Smooth muscle cell (in vitro differentiated cells): ENCODE results near the gene S100A1. TPM values are rescaled to one million over a fixed set of nuclear protein-coding genes. Genes with fewer than 3 reads are reported as not detected.

Source experiments
- DNase-seq: peaks from one replicate; lab custom pipeline; 2025; ENCODE audit not compliant: unreplicated experiment; lab: John Stamatoyannopoulos, UW
- H2AFZ ChIP-seq: fragments of 200-600 bp; sonication (generic); 2 replicates; pipeline ENCODE4 v1.6.0; 2016; ENCODE audit warnings: antibody characterized with exemption, low read depth, mild to moderate bottlenecking
- H3F3A ChIP-seq: fragments of 200-600 bp; sonication (generic); 2 replicates; pipeline ENCODE4 v1.6.0; 2017; ENCODE audit warnings: antibody characterized with exemption, low read depth
- H3K27ac ChIP-seq: fragments of 200-600 bp; sonication (generic); 2 replicates; pipeline ENCODE4 v1.5.1; 2016; ENCODE audit warnings: low read depth, mild to moderate bottlenecking
- H3K27me3 ChIP-seq: fragments of 200-600 bp; sonication (generic); 2 replicates; pipeline ENCODE4 v1.6.1; 2016; ENCODE audit warnings: low read depth, mild to moderate bottlenecking
- H3K36me3 ChIP-seq: fragments of 200-600 bp; sonication (generic); 2 replicates; pipeline ENCODE4 v1.5.1; 2016; ENCODE audit warnings: low read depth
- H3K4me1 ChIP-seq: fragments of 200-600 bp; sonication (generic); 2 replicates; pipeline ENCODE4 v1.5.1; 2016; ENCODE audit warnings: low read depth
- H3K4me2 ChIP-seq: fragments of 200-600 bp; sonication (generic); 2 replicates; pipeline ENCODE4 v1.6.0; 2016; ENCODE audit warnings: mild to moderate bottlenecking
- H3K4me3 ChIP-seq: fragments of 200-600 bp; sonication (generic); 2 replicates; pipeline ENCODE4 v1.5.1; 2016; ENCODE audit warnings: mild to moderate bottlenecking
- H3K79me2 ChIP-seq: fragments of 200-600 bp; sonication (generic); 2 replicates; pipeline ENCODE4 v1.6.0; 2016; ENCODE audit warnings: low read depth, mild to moderate bottlenecking
- H3K9ac ChIP-seq: fragments of 200-600 bp; sonication (generic); 2 replicates; pipeline ENCODE4 v1.6.0; 2016; ENCODE audit warnings: low read depth
- H3K9me3 ChIP-seq: fragments of 200-600 bp; sonication (generic); replicated peaks from 2 replicates; pipeline ENCODE4 v1.5.1; 2016; ENCODE audit warnings: low read depth
- H4K20me1 ChIP-seq: fragments of 200-600 bp; sonication (generic); 2 replicates; pipeline ENCODE4 v1.6.0; 2016; ENCODE audit warnings: low read depth
- WGBS: methylation state at CpG from one replicate; pipeline ENCODE4 v1.1.7; 2016; ENCODE audit warnings: low lambda C conversion rate; 5-methylcytosine and 5-hydroxymethylcytosine counted together
- polyA plus RNA-seq: library from polyadenylated mRNA; unstranded; fragments of >200 nt; fragmentation: Nextera tagmentation; extraction: Ambion mirVana; gene quantifications from 2 replicates; pipeline ENCODE4 v1.2.1, GENCODE V29; 2016
- total RNA-seq: library from RNA; depleted of rRNA; stranded (reverse); fragments of >200 nt; gene quantifications from 2 replicates; pipeline ENCODE4 v1.2.3, GENCODE V29; 2014
- TF ChIP-seq, protein P1 (sequence below): fragments of 200-600 bp; sonication (generic); IDR thresholded peaks from 2 replicates; pipeline ENCODE4 v1.5.1; 2017; ENCODE audit warnings: borderline replicate concordance, mild to moderate bottlenecking, antibody characterized with exemption; ENCODE audit not compliant: insufficient read depth, poor library complexity, severe bottlenecking

S100A1 gene
- total and polyA plus RNA-seq, 2 experiments from 2014 or later, result 1.0 to 8.3 TPM

DNA sequence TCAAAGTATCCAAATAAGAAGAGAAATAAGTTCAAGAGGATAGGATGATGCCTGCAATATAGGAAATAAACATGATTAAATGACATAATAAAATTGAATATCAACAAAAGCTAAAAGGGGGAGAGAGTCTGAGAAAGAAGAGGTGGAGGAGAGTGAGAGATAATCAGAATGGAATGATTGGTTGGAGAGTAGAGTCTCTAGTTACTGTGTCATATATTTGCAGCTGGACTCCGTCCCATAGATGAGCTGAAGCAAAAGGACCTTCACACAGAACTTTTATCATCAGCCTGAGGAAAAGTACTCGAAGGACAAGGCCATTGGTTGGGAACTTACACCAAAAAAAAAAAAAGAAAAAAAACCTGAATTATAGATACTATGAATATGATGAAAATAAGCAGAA lies 39.8 kb upstream of the S100A1 start:
- H4K20me1 ChIP-seq, result no peaks in the 10 kb centered on the region
- no peaks in the 10 kb centered on the region for H3K79me2 ChIP-seq
- no peak overlapping the region for H3K9ac ChIP-seq
- H2AFZ ChIP-seq, result no peak overlapping the region
- H3K9me3 ChIP-seq, result no peaks in the 10 kb centered on the region
- H3K27me3 ChIP-seq, result no peaks in the 10 kb centered on the region
- no peaks in the 10 kb centered on the region for H3F3A ChIP-seq
- H3K4me3 ChIP-seq, result no peak overlapping the region
- 91% methylated on average over 2 of the region's 2 CpGs for WGBS
- TF ChIP-seq, protein P1, sequence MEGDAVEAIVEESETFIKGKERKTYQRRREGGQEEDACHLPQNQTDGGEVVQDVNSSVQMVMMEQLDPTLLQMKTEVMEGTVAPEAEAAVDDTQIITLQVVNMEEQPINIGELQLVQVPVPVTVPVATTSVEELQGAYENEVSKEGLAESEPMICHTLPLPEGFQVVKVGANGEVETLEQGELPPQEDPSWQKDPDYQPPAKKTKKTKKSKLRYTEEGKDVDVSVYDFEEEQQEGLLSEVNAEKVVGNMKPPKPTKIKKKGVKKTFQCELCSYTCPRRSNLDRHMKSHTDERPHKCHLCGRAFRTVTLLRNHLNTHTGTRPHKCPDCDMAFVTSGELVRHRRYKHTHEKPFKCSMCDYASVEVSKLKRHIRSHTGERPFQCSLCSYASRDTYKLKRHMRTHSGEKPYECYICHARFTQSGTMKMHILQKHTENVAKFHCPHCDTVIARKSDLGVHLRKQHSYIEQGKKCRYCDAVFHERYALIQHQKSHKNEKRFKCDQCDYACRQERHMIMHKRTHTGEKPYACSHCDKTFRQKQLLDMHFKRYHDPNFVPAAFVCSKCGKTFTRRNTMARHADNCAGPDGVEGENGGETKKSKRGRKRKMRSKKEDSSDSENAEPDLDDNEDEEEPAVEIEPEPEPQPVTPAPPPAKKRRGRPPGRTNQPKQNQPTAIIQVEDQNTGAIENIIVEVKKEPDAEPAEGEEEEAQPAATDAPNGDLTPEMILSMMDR, result no peak
- no peak for DNase-seq
- peaks cover 19% of the 10 kb centered on the region for H3K4me1 ChIP-seq
- H3K36me3 ChIP-seq, result no peaks in the 10 kb centered on the region
- no peak overlapping the region for H3K4me2 ChIP-seq
- H3K27ac ChIP-seq, result no peak overlapping the region

DNA sequence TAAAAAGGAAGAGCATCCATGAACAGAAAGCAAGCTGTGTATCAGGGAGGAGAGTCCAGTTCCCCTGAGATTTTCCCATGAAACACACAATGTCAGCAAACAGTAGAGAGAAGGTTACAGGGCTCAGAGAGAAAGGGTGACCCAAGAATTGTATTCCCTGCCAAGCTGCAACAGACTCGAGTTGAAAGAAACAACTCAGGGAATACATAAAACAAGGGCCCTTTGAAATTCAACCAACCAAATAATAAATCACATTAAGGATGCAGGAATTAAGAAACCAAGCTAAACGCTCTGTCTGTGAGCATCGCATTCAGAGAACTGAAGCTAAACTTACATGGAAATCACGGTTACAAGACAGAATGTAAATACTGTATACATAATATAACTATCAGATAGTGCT lies 35.5 kb upstream of the S100A1 start:
- Histone ChIP-seq H3K4me1 (no peaks in the 10 kb centered on the region), H2AFZ (no peak overlapping the region)
- 87% methylated on average over 4 of the region's 4 CpGs for WGBS

DNA sequence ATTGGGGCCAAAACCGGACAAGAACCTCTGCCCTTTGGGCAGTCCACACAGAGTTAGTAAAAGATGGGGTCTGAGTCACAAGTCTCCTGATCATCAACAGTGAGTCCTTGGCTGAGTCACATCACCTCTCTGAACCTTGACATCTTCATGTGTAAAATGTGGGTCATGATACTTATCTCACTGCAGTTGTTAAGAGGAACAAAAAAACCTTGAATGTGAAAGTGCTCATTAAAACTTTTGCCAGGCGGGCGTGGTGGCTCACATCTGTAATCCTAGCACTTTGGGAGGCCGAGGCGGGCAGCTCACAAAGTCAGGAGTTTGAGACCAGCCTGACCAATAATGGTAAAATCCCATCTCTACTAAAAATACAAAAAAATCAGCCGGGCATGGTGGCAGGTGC lies 31.0 kb upstream of the S100A1 start:
- TF ChIP-seq, protein P1, result no peak
- Histone ChIP-seq H3K79me2 (no peaks in the 10 kb centered on the region), H3K9ac (no peak overlapping the region), H3K9me3 (no peaks in the 10 kb centered on the region), H3K4me2 (no peak overlapping the region), H4K20me1 (no peaks in the 10 kb centered on the region), H3K4me1 (no peaks in the 10 kb centered on the region), H3K27me3 (no peaks in the 10 kb centered on the region), H3K36me3 (no peaks in the 10 kb centered on the region), H2AFZ (no peak overlapping the region), H3K27ac (no peak overlapping the region), H3K4me3 (no peak overlapping the region), H3F3A (no peaks in the 10 kb centered on the region)
- no peak for DNase-seq
- 90% methylated on average over 6 of the region's 6 CpGs for WGBS

More for the DNA sequence above, 35.5 kb upstream of the S100A1 start:
- Histone ChIP-seq H3K4me2 (no peak overlapping the region), H4K20me1 (no peaks in the 10 kb centered on the region), H3K27ac (no peak overlapping the region), H3K27me3 (no peaks in the 10 kb centered on the region), H3F3A (no peaks in the 10 kb centered on the region), H3K79me2 (no peaks in the 10 kb centered on the region), H3K9me3 (no peaks in the 10 kb centered on the region), H3K9ac (no peak overlapping the region), H3K4me3 (no peak overlapping the region), H3K36me3 (no peaks in the 10 kb centered on the region)
- TF ChIP-seq, protein P1, result no peak
- DNase-seq, result no peak

DNA sequence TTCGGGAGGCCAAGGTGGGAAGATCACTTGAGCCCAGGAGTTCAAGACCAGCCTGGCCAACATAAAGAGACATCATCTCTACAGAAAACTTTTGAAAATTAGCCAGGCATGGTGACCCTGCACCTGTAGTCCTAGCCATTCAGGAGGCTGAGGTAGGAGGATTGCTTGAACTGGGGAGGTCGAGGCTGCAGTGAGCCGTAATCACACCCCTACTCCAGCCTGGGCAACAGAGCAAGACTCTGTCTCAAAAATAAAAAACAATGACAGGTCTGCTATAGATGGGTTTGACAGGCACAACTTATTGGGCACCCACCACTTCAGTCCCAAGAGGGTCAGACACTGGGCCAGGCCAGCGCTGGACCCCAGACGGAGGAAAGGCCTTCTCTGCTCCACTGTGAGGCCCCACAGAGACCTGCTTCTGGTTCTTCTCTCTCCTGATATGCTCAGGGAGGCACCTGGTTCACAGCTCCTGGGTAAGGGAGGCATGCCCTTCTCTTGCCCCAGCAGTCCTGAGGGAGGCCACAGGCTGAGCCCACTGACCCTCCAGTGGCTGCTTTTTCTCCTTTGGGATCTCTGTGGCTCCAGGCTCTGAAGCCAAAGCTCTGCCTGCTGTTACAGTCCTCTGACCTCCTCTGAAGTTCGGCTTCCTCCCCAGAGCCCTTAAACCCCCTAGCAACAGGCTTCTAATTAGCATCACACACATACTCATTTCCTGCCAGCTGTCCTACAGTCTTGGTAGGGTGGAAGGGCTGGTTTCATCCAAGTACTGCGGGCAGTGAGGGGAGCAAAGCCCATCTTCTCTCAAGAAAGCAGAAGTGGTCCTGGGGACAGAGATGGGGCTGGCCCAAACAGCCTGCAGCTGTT lies 29.7 kb upstream of the S100A1 start:
- Histone ChIP-seq H2AFZ (no peak overlapping the region), H3K4me3 (no peak overlapping the region), H3K27me3 (no peaks in the 10 kb centered on the region), H3K9me3 (no peaks in the 10 kb centered on the region), H3K4me1 (no peaks in the 10 kb centered on the region), H3K79me2 (no peaks in the 10 kb centered on the region), H3K27ac (no peak overlapping the region), H4K20me1 (no peaks in the 10 kb centered on the region), H3F3A (no peaks in the 10 kb centered on the region), H3K9ac (no peak overlapping the region), H3K36me3 (no peaks in the 10 kb centered on the region), H3K4me2 (peak overlapping the region; percentile 11)
- DNase-seq, result no peak
- 70% methylated on average over 7 of the region's 7 CpGs for WGBS
- TF ChIP-seq, protein P1, result no peak
